HG03045 (cell line): ENCODE results near the gene CR2.
"Not testable (repeated sequence)": the region's sequence is repeated elsewhere in the genome, so short reads cannot be mapped to it uniquely, and the experiment has no call there.

Source experiments
- ATAC-seq: cut with Tn5 transposase; IDR thresholded peaks from one replicate; pipeline ENCODE4 v1.9.1; 2021; ENCODE audit warnings: mild to moderate bottlenecking, moderate library complexity; ENCODE audit not compliant: unreplicated experiment

Gene CR2

DNA sequence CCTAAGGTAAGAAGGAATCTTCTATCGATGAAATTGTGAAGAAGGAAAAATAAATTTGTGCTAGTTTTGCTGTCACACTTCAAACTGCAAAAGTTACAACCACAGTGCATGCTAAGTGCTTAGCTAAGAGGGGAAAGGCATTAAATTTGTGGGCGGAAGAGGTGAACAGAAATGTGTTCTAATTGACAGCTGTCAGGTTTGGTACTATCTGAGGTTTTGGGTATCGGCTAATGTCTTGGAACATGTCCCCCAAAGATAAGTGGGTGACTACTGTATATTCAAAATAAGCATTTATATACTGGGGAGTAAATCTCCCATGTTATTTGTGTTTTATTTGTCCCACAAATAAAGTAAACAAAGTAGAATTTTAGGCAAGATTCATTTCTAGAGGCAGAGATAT, 49.8 kb downstream of the CR2 start:
- no peak for ATAC-seq

DNA sequence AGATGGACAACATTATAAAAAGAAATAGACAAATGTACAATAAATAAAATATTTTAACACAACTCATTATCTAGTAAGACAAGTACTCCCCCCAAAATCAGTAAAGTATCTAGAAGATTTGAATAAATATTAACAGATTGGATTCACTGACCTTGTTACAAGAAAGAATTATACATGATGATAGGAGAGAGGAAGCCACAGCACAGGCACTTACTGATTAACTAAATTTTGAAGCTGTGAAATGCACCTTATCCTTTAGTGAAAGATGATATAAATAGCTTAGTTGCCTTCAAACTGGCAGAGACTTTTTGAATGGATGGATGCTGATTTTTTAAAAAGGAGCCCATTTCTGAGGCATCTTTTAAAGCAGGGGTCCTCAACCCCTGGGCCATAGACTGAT, 50.3 kb downstream of the CR2 start:
- no peak for ATAC-seq

GRCh38 chr1:207510444-207510843, 56.3 kb downstream of the CR2 start:
- ATAC-seq: no peak

GRCh38 chr1:207514890-207515289, 60.8 kb downstream of the CR2 start:
- no peak for ATAC-seq

- ATAC-seq: no peak
Measured at GRCh38 chr1:207516729-207517128, 62.6 kb downstream of the CR2 start.

DNA sequence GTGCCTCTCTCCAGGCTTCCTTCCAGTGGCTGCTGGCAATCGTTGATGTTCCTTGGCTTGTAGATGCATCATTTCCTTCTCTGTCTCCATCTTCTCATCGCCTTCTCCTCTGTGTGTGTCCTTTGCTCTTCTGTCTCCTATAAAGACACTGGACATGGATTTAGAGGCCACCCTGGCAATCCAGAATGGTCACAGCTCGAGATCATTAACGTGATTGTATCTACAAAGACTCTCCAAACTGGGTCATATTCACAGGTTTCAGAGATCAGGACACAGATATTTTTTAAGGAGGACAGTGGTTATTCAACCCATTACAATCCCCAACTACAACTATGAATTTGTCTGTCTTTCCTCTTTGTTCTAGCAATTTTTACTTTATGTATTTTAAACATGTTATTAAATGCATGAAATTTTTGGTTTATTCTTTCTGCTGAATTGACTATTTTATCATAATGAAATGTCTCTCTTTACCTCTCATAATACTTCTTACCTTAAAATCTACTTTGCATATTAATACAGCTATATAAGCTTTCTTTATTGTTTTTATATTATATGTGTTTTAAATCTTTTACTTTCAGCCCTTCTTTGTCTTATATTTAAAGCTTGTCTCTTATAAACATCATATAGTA, 64.6 kb downstream of the CR2 start:
- ATAC-seq: no peak

DNA sequence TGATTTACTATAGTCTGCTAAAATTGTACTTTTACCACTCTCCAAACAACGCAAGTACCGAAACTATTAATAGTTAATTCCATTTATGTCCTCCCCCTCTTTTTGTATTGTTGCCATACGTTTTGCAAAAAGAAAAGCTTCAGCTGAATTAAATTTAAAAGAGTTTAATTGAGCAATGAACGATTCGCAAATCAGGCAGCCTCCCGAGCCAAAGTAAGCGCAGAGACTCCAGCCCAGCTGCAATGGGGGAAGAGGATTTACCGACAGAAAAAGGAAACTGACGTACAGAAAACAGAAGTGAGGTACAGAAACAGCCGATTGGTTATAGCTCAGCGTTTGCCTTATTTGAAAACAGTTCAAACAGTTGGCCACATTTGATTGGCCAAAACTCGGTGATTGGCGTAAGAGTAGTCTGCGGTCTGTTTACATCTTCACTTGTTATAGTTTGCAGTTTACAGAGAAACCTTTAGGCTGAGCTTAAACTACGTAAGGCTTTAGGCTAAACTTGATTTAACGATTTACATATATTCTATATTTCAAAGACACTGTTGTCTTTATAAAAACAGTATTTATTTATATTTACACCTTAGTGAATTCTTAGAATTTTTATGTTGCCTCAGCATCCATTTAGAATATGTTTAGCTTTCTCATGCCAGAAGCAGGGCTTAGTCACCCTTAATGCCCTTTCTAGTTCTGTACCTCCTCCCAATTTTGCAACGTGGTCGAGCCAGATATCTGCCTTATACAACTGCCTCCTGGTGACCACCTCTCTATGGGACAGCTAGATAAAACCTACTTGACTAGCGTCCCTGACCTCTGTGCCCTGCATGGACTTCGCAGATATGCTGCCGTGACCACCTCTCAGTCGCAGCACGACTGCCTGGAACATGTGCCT, 65.6 kb downstream of the CR2 start:
- no peak for ATAC-seq

DNA sequence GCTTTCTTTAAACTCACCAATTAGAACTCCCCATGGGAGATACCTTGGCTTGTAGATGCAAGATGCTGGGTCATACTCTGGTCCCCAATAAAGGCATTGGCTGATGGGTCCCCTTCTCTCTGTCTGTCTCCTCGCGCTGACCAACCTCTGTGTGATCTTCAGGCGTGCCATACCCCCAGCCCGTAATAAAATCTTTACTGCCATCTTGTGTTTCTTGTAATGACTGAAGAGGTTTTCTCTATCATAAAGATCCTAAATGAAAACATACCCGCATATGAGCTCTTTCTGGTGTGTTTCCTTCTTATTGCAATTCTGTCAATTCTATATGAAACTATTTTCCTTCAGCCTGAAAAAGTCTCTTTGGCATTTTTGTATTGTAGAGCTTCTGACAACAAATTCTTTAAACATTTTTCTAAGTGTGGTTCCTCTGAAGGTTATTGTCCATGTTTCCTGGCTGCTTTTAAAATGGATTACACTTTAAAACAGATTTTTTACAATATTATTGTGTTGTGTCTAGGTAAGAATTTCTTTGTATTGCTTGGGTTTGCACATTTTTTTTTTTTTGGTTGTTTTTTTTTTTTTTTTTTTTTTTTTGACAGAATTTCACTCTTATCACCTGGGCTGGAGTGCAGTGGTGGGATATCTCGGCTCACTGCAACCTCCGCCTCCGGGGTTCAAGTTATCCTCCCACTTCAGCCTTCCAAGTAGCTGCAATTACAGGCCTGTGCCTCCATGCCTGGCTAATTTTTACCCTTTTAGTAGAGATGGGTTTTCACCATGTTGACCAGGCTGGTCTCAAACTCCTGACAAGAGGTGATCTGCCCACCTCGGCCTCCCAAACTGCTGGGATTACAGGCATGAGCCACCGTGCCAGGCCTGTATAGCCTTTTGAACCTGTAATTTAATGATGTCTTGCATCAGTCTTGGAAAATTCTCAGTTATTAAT, 66.5 kb downstream of the CR2 start:
- not testable (repeated sequence) for ATAC-seq

GRCh38 chr1:207525239-207525638, 71.1 kb downstream of the CR2 start:
- ATAC-seq: not testable (repeated sequence)

DNA sequence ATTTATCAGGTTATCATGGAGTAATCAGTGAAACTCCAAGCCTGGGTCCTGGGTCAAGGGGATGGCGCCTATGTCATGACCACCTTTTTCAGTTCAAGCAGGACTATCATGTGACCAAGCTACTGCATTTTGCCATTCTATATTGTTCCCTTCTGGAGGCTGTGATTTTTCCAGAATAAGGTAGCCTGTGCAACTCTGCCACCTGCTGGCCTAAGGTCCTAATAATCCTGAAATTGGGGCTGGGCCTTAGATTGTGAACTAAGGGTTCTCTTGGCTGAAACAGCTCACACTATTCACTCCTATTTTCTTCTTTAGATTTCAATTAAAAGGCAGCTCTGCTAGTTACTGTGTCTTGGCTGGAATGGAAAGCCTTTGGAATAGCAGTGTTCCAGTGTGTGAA, 74.3 kb downstream of the CR2 start:
- not testable (repeated sequence) for ATAC-seq

DNA sequence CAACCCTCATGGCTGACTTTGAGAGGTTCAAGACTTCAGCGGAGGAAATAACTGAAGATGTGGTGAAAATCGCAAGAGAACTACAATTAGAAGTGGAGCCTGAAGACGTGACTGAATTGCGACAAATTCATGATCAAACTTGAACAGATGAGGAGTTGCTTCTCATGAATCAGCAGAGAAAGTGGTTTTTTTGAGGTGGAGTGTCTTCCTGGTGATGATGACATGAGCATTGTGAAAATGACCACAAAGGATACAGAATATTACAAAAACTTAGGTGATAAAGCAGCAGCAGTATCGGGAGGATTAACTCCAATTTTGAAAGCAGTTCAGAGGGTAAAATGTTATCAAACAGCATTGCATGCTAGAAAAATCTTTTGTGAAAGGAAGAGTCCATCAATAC, 82.1 kb downstream of the CR2 start:
- not testable (repeated sequence) for ATAC-seq
